HG03558 (cell line): ENCODE data around the gene FBXL13.
"Not testable (repeated sequence)": the region's sequence is repeated elsewhere in the genome, so short reads cannot be mapped to it uniquely, and the experiment has no call there.

ENCODE experiments used
- ATAC-seq: cut with Tn5 transposase; IDR thresholded peaks from one replicate; pipeline ENCODE4 v1.9.1; 2021; ENCODE audit warnings: moderate number of reproducible peaks; ENCODE audit not compliant: unreplicated experiment; ENCODE audit errors: extremely low read depth

Gene FBXL13

DNA sequence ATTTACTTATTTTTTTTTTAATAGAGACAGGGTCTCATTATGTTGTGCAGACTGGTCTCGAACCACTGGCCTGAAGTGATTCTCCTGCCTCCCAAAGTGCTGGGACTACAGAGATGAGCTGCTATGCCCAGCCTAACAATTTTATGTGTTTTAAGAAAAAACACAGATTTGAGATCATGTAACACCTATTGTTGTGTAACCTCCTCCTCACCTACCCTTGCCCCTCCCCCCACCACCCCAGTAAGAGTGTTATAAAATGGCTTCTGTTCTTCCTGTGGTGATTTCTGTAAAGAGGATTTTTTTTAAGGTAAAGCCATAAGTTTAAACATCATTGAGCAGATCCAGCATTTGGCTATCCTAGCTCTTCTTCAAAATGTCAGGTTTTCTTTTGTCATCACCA lies 7.9 kb upstream of the FBXL13 start:
- ATAC-seq, result no peak

DNA sequence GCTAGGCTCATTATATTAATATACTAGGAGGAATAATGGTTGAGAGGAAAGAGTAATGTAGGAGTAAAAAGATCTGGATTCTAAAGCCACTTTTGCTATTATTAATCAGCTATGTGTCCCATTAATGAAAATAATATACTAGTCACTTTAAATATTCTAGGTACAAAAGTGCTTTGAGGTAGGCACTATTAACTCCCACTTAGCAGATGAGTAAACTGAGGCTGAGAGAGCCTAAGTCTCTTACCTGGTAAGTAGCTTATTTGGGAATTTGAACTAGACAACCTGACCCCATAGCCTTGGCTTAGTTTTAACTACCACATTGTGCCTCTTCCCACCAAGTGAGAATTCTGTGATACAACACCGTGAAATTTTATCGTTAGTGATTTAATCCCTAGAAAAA lies 6.3 kb upstream of the FBXL13 start:
- no peak for ATAC-seq

DNA sequence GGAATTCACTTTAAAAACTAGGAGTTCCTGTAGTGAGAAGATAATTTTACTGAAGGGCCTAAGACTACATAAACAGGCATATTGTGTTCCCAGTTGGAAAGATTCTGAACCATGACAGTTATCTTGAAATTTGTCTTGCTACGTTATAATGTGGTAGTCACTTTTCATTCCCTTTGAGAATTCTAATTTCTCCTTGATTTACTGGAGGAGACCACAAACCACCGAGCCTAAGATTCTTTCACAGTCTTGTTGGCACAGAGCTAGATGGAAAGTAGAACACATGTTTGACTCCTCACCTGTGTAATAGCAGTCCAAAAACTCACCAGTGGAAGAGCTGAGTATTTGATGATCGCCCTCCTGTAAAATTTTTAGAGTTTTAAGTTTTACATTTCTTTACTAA lies 5.2 kb upstream of the FBXL13 start:
- no peak for ATAC-seq

DNA sequence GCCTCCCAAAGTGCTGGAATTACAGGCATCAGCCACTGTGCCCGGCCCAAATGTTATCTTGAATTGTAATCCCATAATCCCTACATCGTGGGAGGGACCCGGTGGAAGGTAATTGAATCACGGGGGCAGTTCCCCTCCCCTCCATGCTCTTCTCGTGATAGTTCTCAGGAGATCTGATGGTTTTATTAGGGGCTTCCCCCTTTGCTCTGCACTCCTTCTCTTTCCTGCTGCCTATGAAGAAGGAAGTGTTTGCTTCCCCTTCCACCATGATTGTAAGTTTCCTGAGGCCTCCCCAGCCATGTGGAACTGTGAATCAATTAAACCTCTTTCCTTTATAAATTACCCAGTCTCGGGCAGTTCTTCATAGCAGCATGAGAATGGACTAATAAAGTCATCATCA lies 3.6 kb upstream of the FBXL13 start:
- ATAC-seq, result not testable (repeated sequence)

DNA sequence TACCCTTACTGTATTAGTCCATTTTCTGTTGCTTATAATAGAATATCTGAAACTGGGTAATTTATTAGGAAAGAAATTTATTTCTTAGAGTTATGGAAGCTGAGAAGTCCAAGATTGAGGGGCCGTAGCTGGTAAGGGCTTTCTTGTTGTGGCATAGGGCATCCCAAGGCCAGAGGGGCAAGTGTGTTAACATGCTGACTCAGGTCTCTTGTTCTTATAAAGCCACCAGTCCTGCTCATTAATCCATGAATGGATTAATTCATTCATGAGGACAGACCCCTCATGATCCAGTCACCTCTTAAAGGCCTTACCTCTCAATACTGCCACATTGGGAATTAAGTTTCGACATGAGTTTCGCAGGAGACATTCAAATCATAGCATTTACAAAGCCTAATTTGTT lies 2.7 kb upstream of the FBXL13 start:
- ATAC-seq, result no peak

DNA sequence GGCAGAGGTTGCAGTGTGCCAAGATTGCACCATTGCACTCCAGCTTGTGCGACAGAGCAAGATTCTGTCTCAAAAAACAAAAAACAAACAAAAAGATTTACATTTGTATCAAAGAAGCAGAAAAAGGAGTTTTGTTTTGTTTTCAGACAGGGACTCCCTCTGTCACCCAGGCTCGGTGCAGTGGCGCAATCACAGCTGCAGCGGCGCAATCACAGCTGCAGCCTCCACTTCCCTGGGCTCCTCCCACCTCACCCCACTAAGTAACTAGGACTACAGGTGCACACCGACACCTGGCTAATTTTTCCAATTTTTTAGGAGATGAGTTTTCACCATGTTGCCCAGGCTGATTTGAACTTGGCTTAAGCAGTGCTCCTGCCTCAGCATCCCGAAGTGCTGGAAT lies 2.2 kb upstream of the FBXL13 start:
- no peak for ATAC-seq

DNA sequence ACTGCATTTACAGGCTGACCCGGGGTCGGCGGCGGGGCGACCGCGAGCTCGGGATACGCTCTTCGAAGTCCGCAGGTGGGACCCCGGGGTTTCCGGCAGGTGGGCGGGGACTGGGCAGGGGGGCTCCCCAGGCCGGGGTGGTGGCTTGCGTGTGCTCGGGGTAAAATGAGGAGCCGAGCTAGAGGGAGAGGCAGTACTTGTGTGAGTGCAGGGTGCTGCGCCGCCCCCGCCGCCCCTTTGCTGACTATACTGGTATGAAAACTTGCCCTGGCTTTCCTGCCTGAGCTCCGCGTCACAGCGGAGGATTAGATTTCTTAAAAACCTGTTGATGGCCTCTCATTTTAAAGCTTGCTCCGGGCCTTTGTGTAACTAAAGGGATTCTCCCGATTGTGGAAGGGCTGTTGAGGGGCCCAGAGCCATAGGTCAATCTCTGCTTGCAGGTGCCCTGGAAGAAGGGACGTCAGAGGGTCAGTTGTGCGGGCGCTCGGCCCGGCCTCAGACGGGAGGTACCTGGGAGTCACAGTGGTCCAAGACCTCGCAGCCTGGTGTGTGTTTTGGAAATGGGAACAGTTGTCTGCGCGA lies 832 bp upstream of the FBXL13 start:
- peak; percentile 27 for ATAC-seq

DNA sequence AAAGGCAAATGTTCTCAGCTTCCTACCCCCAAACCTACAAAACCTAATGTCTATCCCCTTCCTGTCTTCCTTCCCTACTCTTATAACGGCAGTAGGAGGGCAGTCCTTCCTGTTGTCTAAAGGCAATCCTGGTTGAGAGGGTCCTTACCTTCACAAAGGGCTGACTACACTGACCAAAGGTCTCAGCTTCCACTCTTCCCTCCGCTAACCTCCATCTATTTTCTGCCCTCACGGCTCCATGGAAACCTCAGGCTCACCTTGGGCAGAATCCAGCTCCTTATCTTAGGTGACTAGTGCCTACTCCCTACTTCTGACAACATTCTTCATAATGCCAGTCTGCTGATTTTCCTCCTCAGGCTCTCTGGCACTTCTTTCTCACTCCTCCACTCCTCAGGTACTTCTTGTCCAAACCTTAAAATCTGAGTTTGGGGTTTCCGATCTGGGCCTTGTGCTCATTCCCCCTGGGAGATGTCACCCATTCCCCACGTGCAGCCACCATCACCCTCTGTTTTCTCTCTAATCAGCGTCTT lies 542 bp downstream of the FBXL13 start:
- ATAC-seq, result no peak

DNA sequence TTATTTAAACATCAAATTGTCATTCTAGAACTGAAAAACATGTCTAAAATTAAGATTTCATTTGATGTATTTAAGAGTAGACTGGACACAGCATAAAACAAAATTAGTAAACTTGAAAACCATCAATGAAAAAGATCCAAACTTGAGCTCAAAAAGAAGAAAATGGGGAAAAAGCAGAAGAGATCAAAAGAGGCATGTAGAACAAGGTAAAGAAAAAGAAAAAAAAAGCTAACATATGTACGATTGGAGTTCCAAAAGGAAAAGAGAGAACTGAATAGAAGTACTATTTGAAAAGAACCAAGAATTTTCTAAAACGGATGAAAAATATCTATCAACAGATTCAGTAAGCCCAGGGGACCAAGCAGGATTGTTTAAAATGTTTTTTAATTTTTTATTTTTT lies 3.6 kb downstream of the FBXL13 start:
- ATAC-seq, result no peak

DNA sequence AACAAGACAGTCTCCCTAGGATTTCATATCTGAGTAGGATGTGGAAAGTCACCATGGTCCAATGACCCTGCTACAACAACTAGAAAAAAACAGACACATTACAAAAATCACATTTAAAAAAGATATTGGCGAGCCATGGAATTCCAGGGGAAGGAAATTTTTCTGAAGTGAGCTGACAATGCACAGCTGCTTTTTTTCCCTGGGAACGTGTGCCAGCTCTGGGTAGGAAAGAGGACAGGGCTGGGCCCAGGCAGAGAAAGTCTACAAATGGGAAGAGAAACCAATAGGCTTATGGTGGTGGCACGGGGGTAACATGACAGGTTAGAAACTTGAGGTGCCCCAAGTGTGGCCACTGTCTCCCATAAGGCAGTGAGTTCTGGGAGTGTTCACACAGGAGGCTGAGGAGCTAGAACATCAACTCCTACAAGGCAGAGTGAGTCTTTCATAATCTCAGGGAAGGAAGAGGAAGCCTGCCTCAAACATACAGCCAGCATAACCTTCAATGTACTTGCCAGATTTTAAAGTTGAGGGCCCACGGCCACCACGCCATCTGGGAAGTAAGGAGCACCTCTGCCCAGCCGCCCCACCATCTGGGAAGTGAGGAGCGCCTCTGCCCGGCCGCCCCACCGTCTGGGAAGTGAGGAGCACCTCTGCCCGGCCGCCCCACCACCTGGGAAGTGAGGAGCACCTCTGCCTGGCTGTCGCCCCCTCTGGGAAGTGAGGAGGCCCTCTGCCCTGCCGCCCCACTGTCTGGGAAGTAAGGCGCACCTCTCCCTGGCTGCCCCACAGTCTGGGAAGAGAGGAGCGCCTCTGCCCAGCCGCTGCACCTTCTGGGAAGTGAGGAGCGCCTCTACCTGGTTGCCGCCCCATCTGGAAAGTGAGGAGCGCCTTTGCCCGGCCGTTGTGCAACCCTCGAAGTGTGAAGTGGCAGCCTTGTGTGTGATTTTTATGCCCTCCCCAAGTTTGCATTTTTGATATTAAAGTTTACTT lies 5.9 kb downstream of the FBXL13 start:
- no peak for ATAC-seq

DNA sequence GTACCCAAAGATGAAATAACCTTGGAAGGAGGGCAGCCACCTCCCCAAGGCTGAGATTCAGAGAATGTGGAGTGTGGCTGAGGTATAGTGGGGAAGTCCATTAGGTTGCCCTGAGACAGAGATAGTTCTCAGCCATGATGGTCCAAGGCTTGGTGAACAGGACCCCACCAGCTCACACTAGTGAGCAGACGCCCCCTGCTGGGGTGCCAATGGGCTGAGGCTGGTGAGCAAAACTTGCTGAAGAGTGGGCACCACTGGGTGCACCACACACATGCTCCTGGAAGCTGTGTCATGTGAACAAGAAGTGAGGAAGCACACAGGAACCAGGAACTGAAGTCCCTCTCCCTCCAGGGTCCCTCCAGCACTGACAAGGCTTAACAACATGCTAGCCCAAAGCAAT lies 8.9 kb downstream of the FBXL13 start:
- no peak for ATAC-seq

DNA sequence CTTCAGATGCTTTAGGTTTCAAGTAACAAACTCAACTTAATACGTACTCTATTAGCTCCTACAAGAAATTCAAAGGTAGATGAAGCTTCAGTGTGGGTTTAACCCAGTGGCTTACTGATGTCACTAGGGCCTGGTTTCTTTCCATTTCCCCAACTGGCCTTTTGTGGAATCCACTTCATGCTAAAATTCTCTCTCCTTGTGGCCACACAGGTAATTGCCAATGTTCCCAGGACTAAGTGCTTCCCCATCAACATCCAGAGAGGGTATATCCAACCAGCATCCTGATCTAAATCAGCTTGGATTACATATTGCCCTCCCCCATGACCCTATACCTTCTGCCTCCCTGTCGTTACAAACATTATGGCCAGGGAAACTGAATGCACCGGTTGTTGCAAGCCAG lies 10.7 kb downstream of the FBXL13 start:
- no peak for ATAC-seq

DNA sequence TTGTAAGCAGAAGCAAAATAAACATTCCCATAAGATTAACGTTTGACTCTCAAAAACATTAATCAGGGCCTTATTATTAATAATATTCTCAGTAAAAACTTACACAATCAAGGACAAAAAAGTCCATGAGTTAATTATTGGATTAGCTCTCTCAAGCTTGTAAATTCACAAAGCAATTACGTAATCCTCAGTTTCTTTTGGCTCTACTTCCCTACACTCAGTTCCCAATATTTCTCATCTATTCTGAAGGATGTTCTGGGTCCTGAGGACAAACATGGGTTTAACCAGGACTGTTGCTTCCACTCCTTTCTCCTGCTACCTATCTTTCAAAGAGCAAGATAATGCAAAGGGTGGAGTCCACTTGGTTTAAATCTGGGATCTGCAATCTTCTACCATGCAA lies 15.1 kb downstream of the FBXL13 start:
- no peak for ATAC-seq

DNA sequence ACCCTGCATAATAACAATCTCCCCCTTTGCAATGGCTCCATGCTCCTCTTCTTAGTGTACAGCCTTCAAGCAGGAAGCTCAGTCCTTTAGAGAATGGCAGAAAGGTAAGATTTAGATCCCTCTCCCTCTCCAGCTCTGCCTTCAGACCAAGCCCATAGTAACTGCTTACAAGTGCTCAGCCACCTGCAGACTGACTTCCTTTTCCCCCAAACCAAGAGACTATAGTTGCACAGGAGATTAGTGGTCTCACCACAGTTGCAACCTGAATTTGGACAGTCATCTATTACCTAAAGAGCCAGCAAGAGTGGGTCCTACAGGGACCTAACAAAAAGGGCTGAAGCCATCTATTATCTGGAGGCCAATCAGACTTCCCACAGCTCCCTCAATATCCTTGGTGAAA lies 16.5 kb downstream of the FBXL13 start:
- ATAC-seq, result no peak

DNA sequence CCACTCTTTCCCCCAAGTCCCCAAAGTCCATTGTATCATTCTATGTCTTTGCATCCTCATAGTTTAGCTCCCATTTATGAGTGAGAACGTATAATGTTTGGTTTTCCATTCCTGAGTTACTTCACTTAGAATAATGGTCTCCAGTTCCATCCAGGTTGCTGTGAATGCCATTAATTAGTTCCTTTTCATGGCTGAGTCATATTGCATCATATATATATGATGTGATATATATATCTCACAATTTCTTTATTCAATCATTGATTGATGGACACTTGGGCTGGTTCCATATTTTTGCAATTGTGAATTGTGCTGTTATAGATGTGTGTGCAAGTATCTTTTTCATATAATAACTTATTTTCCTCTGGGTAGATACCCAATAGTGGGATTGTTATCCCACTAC lies 18.6 kb downstream of the FBXL13 start:
- ATAC-seq, result not testable (repeated sequence)

DNA sequence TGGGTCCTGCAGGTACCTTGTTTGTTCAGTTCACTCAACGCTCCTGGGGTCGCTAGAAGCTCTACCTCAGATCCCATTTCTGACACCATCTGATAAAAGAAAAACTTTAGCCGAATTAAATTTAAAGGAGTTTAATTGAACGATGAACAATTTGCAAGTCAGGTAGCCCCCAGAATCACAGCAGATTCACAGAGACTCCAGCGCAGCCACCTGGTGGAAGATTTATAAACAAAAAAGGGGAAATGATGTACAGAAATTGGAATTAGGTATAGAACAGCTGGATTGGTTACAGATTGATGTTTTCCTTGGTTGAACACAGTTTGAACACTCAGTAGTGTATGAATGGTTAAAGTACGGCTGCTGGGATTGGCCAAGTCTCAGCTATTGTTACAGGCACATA lies 23.1 kb downstream of the FBXL13 start:
- no peak for ATAC-seq

DNA sequence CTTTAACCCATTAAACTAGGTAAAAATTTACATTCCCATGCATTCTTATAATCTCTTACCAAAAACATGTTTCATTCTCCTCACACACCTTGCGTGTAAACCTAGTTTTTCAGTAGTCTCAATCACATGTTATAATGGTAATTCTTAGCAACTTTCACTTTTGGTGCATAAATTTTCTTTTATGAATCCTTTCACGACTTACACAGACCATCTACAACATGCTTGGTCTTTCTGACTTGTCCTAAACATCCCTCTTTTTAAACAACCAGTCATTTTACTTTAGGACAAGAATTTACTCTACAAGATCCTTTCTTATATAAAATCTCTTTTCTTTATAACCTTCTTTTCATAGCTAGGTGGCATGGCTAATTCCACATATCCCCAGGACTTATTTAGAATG lies 25.8 kb downstream of the FBXL13 start:
- no peak for ATAC-seq

DNA sequence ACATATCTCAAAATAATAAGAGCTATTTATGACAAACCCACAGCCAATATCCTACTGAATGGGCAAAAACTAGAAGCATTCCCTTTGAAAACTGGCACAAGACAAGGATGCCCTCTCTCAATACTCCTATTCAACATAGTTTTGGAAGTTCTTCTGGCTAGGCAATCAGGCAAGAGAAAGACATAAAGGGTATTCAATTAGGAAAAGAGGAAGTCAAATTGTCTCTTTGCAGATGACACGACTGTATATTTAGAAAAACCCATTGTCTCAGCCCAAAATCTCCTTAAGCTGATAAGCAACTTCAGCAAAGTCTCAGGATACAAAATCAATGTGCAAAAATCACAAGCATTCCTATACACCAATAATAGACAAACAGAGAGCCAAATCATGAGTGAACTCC lies 32.8 kb downstream of the FBXL13 start:
- ATAC-seq, result not testable (repeated sequence)

DNA sequence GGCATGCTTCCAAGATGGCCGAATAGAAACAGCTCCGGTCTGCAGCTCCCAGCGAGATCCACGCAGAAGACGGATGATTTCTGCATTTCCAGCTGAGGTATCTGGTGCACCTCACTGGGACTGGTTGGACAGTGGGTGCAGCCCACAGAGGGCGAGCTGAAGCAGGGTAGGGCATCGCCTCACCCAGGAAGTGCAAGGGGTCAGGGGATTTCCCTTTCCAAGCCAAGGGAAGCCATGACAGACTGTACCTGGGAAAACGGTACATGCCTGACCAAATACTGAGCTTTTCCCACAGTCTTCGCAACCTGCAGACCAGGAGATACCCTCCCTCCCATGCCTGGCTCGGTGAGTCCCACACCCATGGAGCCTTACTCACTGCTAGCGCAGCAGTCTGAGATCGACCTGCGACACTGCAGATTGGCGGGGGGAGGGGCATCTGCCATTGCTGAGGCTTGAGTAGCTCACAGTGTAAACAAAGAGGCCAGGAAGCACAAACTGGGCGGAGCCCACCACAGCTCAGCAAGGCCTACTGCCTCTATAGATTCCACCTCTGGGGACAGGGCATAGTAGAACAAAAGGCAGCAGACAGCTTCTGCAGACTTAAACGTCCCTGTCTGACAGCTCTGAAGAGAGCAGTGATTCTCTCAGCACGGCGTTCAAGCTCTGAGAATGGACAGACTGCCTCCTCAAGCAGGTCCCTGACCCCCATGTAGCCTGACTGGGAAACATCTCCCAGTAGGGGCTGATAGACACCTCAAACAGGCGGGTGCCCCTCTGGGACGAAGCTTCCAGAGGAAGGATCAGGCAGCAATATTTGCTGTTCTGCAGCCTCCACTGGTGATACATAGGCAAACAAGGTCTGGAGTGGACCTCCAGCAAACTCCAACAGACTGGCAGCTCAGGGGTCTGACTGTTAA lies 36.5 kb downstream of the FBXL13 start:
- ATAC-seq, result not testable (repeated sequence)

DNA sequence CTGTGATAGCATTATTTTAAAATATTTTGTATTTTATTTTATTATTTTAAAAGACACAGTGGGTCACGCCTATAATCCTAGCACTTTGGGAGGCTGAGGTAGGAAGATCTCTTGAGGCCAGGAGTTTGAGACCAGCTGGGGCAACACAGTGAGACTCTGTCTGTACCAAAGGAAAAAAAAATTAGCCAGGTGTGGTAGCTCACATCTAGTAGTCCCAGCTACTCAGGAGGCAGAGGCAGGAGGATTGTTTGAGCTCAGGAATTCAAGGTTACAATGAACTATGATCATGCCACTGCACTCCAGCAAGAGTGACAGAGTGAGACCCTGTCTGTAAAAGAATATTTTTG lies 37.1 kb downstream of the FBXL13 start:
- ATAC-seq, result no peak

DNA sequence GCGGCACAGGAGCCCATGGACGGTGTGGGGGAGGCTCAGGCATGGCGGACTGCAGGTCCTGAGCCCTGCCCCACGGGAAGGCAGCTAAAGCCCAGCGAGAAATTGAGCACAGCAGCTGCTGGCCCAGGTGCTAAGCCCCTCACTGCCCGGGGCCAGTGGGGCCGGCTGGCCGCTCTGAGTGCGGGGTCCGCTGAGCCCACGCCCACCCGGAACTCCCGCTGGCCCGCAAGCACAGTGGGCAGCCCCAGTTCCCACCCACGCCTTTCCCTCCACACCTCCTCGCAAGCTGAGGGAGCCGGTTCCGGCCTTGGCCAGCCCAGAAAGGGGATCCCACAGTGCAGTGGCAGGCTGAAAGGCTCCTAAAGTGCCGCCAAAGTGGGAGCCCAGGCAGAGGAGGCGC lies 40.3 kb downstream of the FBXL13 start:
- not testable (repeated sequence) for ATAC-seq
